ENCODE data around the gene TTC23. TPM values are rescaled to one million over a fixed set of nuclear protein-coding genes. Genes with fewer than 3 reads are reported as not detected.

The TTC23 gene
- total RNA-seq, 1 donor from 2014 or later: 10.0 TPM

DNA sequence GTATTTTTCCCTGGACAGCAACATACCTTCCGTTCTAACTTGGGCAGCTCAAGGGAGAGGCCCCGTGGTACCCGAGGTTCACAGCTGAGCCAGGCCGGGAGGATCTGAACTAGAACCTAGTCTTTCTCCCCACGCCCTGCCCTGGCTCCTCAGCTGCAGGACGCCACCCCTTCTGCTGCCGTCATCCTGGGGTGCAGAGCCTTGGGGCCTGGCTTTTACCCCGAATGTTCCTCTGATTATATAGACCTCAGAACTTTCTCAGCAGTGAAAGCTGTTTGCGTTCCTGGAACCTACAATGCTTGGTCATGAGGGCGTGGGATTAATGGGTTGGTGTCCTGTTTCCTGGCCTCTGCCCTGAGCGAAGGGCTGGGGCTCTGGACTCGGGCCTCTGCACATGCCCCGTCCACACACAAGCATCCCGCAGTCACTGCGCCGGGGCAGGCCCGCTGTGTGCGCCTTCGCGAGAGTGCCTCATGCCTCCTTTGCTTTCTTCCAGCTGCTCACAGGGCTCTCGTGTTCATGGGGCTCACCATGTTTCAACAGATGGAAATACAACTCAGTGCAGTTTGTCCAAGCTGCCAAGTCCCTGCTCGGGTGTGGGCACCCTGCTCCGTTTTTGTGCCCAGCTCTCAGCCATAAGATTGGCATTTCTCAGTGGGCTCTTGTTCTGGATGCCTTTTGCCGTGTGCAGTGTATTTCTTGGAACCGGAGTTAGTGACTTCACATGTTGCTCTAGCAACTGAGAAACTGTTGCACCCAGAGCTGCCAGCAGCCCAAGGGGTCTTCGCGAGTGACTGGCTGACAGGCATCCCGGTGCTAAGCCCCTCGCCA lies 124.1 kb downstream of the TTC23 start:
- no peak for DNase-seq (ENCODE audit: low read depth)
- Histone ChIP-seq H3K4me3 (ENCODE audit: low read depth, low read length) (no peak overlapping the region), H3K36me3 (ENCODE audit: control insufficient read depth, insufficient read depth, low read length) (no peaks in the 10 kb centered on the region), H3K27me3 (ENCODE audit: control insufficient read depth, insufficient read depth, low read length) (no peaks in the 10 kb centered on the region)
- FAIRE-seq: no peak
- TF ChIP-seq, protein P1, sequence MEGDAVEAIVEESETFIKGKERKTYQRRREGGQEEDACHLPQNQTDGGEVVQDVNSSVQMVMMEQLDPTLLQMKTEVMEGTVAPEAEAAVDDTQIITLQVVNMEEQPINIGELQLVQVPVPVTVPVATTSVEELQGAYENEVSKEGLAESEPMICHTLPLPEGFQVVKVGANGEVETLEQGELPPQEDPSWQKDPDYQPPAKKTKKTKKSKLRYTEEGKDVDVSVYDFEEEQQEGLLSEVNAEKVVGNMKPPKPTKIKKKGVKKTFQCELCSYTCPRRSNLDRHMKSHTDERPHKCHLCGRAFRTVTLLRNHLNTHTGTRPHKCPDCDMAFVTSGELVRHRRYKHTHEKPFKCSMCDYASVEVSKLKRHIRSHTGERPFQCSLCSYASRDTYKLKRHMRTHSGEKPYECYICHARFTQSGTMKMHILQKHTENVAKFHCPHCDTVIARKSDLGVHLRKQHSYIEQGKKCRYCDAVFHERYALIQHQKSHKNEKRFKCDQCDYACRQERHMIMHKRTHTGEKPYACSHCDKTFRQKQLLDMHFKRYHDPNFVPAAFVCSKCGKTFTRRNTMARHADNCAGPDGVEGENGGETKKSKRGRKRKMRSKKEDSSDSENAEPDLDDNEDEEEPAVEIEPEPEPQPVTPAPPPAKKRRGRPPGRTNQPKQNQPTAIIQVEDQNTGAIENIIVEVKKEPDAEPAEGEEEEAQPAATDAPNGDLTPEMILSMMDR (IDR thresholded peaks at IDR 0.05; ENCODE audit: insufficient read depth, low read length, severe bottlenecking): no peak

DNA sequence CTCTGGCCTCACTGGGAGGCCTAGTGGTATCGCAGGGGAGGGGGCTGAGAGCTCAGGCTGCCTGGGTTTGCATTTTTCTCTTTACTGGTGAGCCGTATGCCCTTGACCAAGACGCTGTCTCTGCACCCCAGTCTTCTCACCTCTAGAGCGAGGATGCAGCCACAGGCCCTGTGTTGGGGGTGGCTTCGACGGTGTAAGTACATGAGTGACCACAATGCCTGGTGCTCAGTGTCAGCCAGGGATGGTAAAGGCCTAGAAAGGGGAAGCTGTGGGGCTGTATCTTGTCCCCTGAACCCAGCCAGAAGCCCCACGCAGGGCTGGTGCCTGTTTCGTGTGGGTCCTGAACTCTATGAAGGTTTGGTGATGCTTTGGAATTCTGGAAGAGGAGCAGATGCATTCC lies 124.7 kb downstream of the TTC23 start:
- TF ChIP-seq, protein P1 (IDR thresholded peaks at IDR 0.05; ENCODE audit: insufficient read depth, low read length, severe bottlenecking): no peak
- H3K4me3 ChIP-seq (ENCODE audit: low read depth, low read length): no peak overlapping the region
- DNase-seq (ENCODE audit: low read depth) (no peak), FAIRE-seq (no peak)
- no peaks in the 10 kb centered on the region for H3K27me3 ChIP-seq (ENCODE audit: control insufficient read depth, insufficient read depth, low read length)
- H3K36me3 ChIP-seq (ENCODE audit: control insufficient read depth, insufficient read depth, low read length): no peaks in the 10 kb centered on the region

DNA sequence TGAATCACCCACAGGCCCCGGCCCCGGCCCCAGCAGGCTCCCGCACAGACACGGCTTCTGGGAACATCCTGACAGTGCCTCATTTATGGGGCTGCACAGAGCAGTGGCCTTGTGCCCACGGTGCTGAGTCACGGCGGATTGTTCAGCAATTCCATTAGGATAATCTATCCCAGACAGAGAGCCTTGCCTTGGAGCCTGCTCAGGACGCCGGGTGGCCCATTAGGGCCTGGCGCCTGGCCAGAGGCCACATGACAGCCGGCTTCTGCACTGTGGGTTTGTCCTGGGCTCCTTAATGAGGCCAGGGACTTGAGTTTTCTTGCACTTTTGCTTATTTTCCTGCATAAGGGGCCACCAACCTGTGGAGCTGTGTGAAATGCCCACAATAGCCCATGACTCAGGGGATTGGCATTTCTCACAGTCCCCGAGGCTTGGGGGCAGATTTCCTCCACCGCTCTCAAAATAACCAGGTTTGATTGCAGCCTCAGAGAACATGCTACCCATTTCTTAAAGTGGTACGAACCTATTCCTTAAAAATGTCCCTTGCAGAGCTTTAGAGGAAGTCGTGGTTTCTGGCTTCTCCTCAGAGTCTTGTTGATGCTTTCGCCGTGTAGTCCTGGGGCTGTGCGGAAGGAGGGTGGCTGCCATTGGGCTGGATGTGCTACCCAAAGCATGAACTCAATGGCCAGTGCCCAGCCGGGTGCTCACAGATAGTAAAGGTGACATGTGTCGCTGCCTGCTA lies 125.5 kb downstream of the TTC23 start:
- FAIRE-seq: no peak
- H3K36me3 ChIP-seq (ENCODE audit: control insufficient read depth, insufficient read depth, low read length): no peaks in the 10 kb centered on the region
- TF ChIP-seq, protein P1 (IDR thresholded peaks at IDR 0.05; ENCODE audit: insufficient read depth, low read length, severe bottlenecking): no peak
- peak; percentile 86 for DNase-seq (ENCODE audit: low read depth)
- H3K4me3 ChIP-seq (ENCODE audit: low read depth, low read length): no peak overlapping the region
- H3K27me3 ChIP-seq (ENCODE audit: control insufficient read depth, insufficient read depth, low read length): no peaks in the 10 kb centered on the region

DNA sequence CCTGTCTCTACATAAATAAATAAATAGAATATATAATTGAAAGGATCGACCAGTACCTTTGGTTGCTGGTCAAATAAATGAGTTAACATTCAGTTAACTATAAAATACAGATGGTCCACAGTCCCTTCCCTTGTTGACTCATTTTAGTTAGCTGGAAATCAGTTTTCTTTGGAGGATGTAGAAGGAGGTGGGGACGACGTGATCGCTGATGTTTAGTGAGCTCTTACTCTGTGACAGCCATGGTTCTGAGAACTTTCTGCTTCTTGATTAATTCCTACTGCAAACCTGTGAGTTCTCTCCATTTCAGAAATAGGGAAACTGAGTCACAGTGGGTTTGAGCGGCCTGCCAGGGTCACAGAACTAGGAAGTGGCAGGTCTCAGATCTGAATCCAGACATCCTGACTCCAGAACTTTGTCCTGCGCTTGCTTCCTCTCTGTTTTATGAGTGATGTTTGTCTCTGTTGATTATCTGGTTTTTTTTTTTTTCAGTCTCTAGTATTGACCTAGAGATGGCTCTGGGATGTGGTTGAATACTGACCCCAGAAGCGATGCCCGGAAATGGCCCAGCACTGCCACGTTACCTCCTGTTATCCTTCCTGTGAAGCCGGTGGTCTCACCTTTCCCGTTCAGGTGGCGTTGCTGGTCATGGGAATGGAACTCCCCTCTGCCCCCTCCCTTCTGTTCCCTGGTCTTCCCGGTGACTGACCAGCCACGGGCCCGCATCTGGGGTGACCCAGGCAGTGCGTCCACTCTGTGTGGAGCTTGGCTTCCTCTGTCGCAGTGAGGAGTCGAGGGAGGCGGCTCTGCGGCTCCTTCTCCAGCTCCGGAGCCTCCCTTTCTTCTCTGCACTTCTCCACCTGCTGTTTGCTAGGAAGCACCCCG lies 126.3 kb downstream of the TTC23 start:
- TF ChIP-seq, protein P1 (IDR thresholded peaks at IDR 0.05; ENCODE audit: insufficient read depth, low read length, severe bottlenecking): no peak
- H3K36me3 ChIP-seq (ENCODE audit: control insufficient read depth, insufficient read depth, low read length): no peaks in the 10 kb centered on the region
- no peaks in the 10 kb centered on the region for H3K27me3 ChIP-seq (ENCODE audit: control insufficient read depth, insufficient read depth, low read length)
- no peak for DNase-seq (ENCODE audit: low read depth)
- no peak for FAIRE-seq
- H3K4me3 ChIP-seq (ENCODE audit: low read depth, low read length): no peak overlapping the region

DNA sequence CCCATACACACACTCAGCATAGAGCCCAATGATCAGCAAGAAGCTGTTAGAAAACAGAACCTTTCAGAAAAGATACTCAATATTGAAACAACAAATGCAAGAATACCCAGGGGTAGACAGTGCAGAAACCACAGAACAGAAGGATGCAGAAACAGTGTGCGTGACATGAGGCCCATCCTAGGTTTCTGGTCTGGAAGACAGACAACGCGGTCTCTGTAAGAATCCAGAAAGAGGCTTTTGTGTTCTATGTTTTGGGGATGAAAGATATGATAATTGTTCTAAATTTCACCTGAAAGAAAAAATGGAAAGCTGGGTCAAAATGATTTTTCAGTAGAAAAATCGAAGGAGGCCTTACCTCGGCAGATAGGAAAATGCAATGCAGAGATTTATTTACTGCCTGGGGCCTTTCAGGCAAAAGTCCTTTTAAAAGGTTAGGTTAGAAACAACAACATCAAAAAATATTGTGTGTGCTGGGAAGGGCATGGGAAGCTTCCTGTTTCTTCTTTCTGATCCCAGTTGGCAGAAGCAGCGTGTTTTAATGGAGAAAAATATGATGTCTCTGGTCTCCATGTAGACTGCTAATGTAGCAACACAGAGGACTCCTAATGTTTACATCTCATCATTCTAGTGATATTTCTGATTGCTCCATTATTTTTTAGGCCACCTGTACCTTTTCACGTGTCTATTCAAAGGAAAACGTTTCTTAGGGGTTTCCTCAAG lies 127.5 kb downstream of the TTC23 start:
- Histone ChIP-seq H3K4me3 (ENCODE audit: low read depth, low read length) (no peak overlapping the region), H3K36me3 (ENCODE audit: control insufficient read depth, insufficient read depth, low read length) (no peaks in the 10 kb centered on the region), H3K27me3 (ENCODE audit: control insufficient read depth, insufficient read depth, low read length) (no peaks in the 10 kb centered on the region)
- TF ChIP-seq, protein P1 (IDR thresholded peaks at IDR 0.05; ENCODE audit: insufficient read depth, low read length, severe bottlenecking): no peak
- DNase-seq (ENCODE audit: low read depth) (no peak), FAIRE-seq (no peak)
